Measurements from ENCODE around the gene ZNF117.

- no peak for TF ChIP-seq CTCF (IDR thresholded peaks at IDR 0.05; ENCODE audit: insufficient read depth, low read length)
- TF ChIP-seq POLR2AphosphoS5 (IDR thresholded peaks at IDR 0.05; ENCODE audit: low read depth): no peak
- TF ChIP-seq GABPA (IDR thresholded peaks at IDR 0.05; ENCODE audit: low read depth): no peak
- TF ChIP-seq REST (IDR thresholded peaks at IDR 0.05; ENCODE audit: insufficient replicate concordance, low read depth): no peak
- TF ChIP-seq SPI1 (IDR thresholded peaks at IDR 0.05; ENCODE audit: borderline replicate concordance, low read depth): no peak
These were observed 25.2 kb downstream of the ZNF117 start for GRCh38 chr7:64965594-64965993.

Measured in HL-60 (cell line).